GM12865 (cell line): ENCODE data around the gene ADK.

Experiments used
- DNase-seq: peaks from one replicate; pipeline ENCODE4 v3.0.0; 2010; ENCODE audit warnings: low read depth
- H3K4me3 ChIP-seq: 2 replicates; pipeline ENCODE4 v1.5.1; 2011; ENCODE audit warnings: mild to moderate bottlenecking, low read depth, low read length, control low read depth
- CTCF ChIP-seq: IDR thresholded peaks from 2 replicates; pipeline ENCODE4 v1.5.1; 2011; ENCODE audit warnings: low read length, control low read depth, low read depth, inconsistent platforms; ENCODE audit not compliant: insufficient read depth; ENCODE audit errors: missing control alignments

The ADK gene

GRCh38 chr10:74381291-74381853 lies 230.4 kb downstream of the ADK start:
- no peak for DNase-seq
- no peak overlapping the region for H3K4me3 ChIP-seq
- no peak for TF ChIP-seq CTCF

DNA sequence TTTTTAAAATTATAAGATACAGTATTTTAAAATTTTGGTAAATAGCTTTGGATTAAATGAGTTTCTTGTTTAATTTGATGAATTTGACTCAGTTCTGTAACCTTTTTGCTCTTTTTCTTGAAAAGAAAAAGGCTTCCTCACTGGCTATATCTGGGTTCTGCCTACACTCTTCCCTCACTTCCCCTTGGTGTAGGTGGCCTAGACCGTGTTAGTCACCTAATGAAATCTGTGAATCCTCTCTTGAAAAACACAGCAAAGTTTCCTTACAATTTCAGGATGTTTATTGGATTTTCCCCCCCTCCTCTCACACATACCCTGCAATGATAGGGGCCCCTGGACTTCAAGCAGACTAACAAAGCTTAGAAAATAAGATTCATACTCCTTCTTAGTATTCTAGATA lies 231.6 kb downstream of the ADK start:
- H3K4me3 ChIP-seq: no peak overlapping the region
- TF ChIP-seq CTCF: no peak
- DNase-seq: no peak

DNA sequence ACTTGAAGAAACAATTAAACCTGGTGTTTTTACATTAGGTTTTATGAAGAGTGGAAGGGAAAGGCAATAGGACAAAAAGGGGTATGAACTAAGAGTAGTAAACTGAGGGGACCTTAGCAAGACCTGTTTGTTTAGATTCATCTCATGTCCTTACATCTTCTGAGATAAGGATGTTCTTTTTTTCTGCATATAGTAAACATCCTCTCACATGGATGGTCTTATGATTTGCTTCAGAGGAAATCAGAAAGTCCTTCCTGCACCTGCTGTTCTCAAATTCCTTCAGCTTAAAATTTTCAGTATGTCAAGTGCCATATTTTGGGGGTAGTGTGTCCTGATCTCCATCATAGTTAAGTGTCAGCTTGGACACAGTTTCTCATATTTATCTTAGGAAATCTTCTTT lies 232.6 kb downstream of the ADK start:
- no peak overlapping the region for H3K4me3 ChIP-seq
- DNase-seq: no peak
- TF ChIP-seq CTCF: no peak

DNA sequence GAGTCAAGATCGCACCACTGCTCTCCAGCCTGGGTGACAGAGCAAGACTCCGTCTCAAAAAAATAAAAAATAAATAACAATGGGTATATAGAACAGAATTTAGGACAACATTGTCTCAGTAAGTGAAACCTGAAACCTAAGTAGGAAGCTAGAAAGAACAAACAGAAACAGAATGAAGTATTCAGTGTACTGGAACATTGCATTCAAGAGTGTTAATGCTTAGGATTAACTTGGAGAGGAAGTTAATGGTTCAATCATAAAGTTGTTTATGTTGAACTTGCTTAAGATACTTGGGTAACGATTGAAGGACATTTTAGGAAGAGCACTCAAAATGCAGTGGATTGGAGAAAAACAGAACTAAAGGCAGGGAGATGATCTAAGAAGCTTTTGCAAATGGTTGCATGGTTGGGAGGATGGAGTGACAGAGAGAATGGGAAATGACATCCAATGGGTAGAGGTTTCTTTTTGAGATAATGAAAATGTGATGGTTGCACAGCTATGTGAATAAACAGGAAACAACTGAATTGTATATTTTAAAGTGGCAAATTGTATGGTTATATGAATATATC lies 233.7 kb downstream of the ADK start:
- H3K4me3 ChIP-seq: no peak overlapping the region
- no peak for DNase-seq
- no peak for TF ChIP-seq CTCF

GRCh38 chr10:74388801-74389200 lies 237.8 kb downstream of the ADK start:
- no peak for TF ChIP-seq CTCF
- H3K4me3 ChIP-seq: no peak overlapping the region
- no peak for DNase-seq

DNA sequence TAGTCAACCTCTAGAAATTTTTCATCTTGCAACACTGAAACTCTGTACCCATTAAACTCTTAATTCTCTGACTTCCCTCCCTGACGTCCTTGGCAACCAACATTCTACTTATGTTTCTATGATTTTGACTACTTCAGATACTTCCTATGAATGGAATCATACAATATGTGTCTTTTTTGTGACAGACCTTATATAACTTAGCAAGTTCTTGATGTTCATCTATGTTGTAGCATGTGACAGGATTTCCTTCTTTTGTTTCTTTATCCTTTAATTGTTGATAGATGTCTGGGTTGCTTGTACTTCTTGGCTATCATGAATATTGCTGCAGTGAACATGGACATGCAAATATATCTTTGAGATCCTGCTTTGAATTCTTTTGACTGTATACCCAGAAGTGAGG lies 240.8 kb downstream of the ADK start:
- no peak overlapping the region for H3K4me3 ChIP-seq
- TF ChIP-seq CTCF: no peak
- no peak for DNase-seq

GRCh38 chr10:74394416-74394969 lies 243.5 kb downstream of the ADK start:
- TF ChIP-seq CTCF: no peak
- H3K4me3 ChIP-seq: no peak overlapping the region
- DNase-seq: no peak
